HCT116 (cell line): ENCODE data around the gene ATP13A3. TPM values are rescaled to one million over a fixed set of nuclear protein-coding genes. Genes with fewer than 3 reads are reported as not detected.
"Not testable (repeated sequence)": the region's sequence is repeated elsewhere in the genome, so short reads cannot be mapped to it uniquely, and the experiment has no call there.

Experiments
- ATAC-seq: fragments of 200-7000 bp; cut with Tn5 transposase; 2 replicates; pipeline ENCODE4 v1.9.1; 2020; ENCODE audit warnings: mild to moderate bottlenecking, moderate library complexity
- BruUV-seq: library from RNA; stranded (reverse); fragments of 400-500 nt; replicated peaks from 2 replicates; lab custom pipeline; 2021; lab: Mats Ljungman, UMichigan
- CTCF ChIA-PET: fragments of 300-600 bp; sonication (Branson Sonifier 250); formaldehyde crosslinking; loops from one replicate; lab custom pipeline; 2021; ENCODE audit warnings: antibody characterized with exemption; lab: Charles Lee
- POLR2A ChIA-PET: fragments of 300-600, 350-600 bp; sonication (Branson Sonifier 250); formaldehyde crosslinking; loops from one replicate; lab custom pipeline; 2021; ENCODE audit warnings: antibody characterized with exemption; lab: Charles Lee
- RAD21 ChIA-PET, 2 experiments: fragments of 300-600 bp; sonication (Branson Sonifier 250); formaldehyde crosslinking; loops; one replicate each; lab custom pipeline; 2023; ENCODE audit warnings: low total read pairs in 2 of 2; ENCODE audit not compliant: uncharacterized antibody in 2 of 2, unreplicated experiment in 2 of 2, low non-redundant PET in 1 of 2; lab: Charles Lee
- DNase-seq: peaks from one replicate; pipeline ENCODE4 v3.0.0-alpha.2; 2010; ENCODE audit warnings: low read depth, low spot score
- H2AFZ ChIP-seq: fragments of 200-600 bp; shearing (Covaris generic), sonication (generic); 2 replicates; pipeline ENCODE4 v1.6.1; 2017; ENCODE audit warnings: low read depth, mixed run types, mixed read lengths, antibody characterized with exemption, low read length; ENCODE audit not compliant: poor library complexity, severe bottlenecking
- H3K27ac ChIP-seq: 2 replicates; pipeline ENCODE4 v1.5.1; 2012; ENCODE audit warnings: low read depth, low read length
- H3K27me3 ChIP-seq: fragments of 200-600 bp; sonication (generic); 2 replicates; pipeline ENCODE4 v1.6.1; 2016; ENCODE audit warnings: mixed run types, low read length, mixed read lengths; ENCODE audit not compliant: insufficient read depth
- H3K36me3 ChIP-seq, 2 experiments: fragments of 200-500 bp in 1 of 2; fragments of 200-600 bp in 1 of 2; sonication (Bioruptor generic) in 1 of 2; sonication (generic) in 1 of 2; 2 replicates each; pipeline versions ENCODE4 v1.5.1 to v1.6.1; 2014 to 2016; ENCODE audit warnings: low read length in 2 of 2, inconsistent platforms in 1 of 2, mixed read lengths in 1 of 2, mixed run types in 1 of 2; ENCODE audit not compliant: insufficient read depth in 2 of 2, control insufficient read depth in 1 of 2
- H3K4me1 ChIP-seq, 2 experiments: fragments of 200-600 bp in 1 of 2; sonication (generic) in 1 of 2; 2 replicates each; pipeline versions ENCODE4 v1.5.1 to v1.6.1; 2012 to 2017; ENCODE audit warnings: low read length in 2 of 2, inconsistent platforms in 1 of 2, mild to moderate bottlenecking in 1 of 2, mixed read lengths in 1 of 2, mixed run types in 1 of 2, moderate library complexity in 1 of 2; ENCODE audit not compliant: insufficient read depth in 2 of 2, control insufficient read depth in 1 of 2
- H3K4me2 ChIP-seq: fragments of 200-600 bp; sonication (generic); 2 replicates; pipeline ENCODE4 v1.6.1; 2017; ENCODE audit warnings: mixed run types, low read length, mixed read lengths
- H3K4me3 ChIP-seq, 2 experiments: fragments of 200-600 bp in 1 of 2; sonication (generic) in 1 of 2; replicated peaks in 1 of 2; 2 replicates each; pipeline ENCODE4 v1.5.1; 2011 to 2016; ENCODE audit warnings: low read length in 2 of 2, control low read depth in 1 of 2, low read depth in 1 of 2, mild to moderate bottlenecking in 1 of 2, mixed read lengths in 1 of 2, mixed run types in 1 of 2
- H3K79me2 ChIP-seq: fragments of 200-600 bp; sonication (generic); 2 replicates; pipeline ENCODE4 v1.6.1; 2017; ENCODE audit warnings: mild to moderate bottlenecking, mixed run types, low read length, moderate library complexity, mixed read lengths; ENCODE audit not compliant: insufficient read depth
- H3K9ac ChIP-seq: fragments of 200-600 bp; sonication (generic); 2 replicates; pipeline ENCODE4 v1.6.1; 2016; ENCODE audit warnings: low read length, mixed read lengths
- H3K9me2 ChIP-seq: fragments of 200-600 bp; sonication (generic), shearing (Covaris generic); 2 replicates; pipeline ENCODE4 v1.6.1; 2017; ENCODE audit warnings: mixed run types, mild to moderate bottlenecking, moderate library complexity; ENCODE audit not compliant: insufficient read depth
- H3K9me3 ChIP-seq, 2 experiments: fragments of 200-500 bp in 1 of 2; fragments of 200-600 bp in 1 of 2; sonication (Bioruptor generic) in 1 of 2; sonication (generic) in 1 of 2; 2 replicates each; pipeline ENCODE4 v1.6.1; 2014 to 2017; ENCODE audit warnings: low read length in 2 of 2, mixed read lengths in 2 of 2, inconsistent platforms in 1 of 2, low read depth in 1 of 2, mild to moderate bottlenecking in 1 of 2, mixed run types in 1 of 2, moderate library complexity in 1 of 2; ENCODE audit not compliant: control insufficient read depth in 1 of 2, insufficient read depth in 1 of 2
- H4K20me1 ChIP-seq: fragments of 200-600 bp; sonication (generic), shearing (Covaris generic); 2 replicates; pipeline ENCODE4 v1.6.1; 2017; ENCODE audit warnings: mixed run types, mild to moderate bottlenecking, moderate library complexity; ENCODE audit not compliant: insufficient read depth
- EZH2 ChIP-seq: fragments of 200-600 bp; sonication (generic); IDR thresholded peaks from 2 replicates; pipeline ENCODE4 v1.6.1; 2017; ENCODE audit warnings: antibody characterized with exemption, mixed run types
- EZH2phosphoT487 ChIP-seq: fragments of 200-600 bp; IDR thresholded peaks from 2 replicates; pipeline ENCODE4 v1.6.1; 2018; ENCODE audit warnings: antibody characterized with exemption, borderline replicate concordance
- JUND ChIP-seq: IDR thresholded peaks from 2 replicates; pipeline ENCODE4 v1.6.1; 2012
- POLR2AphosphoS5 ChIP-seq: IDR thresholded peaks from 2 replicates; pipeline ENCODE4 v1.6.1; 2011; ENCODE audit warnings: mild to moderate bottlenecking, low read depth, low read length, moderate library complexity
- RAD21 ChIP-seq: IDR thresholded peaks from 2 replicates; pipeline ENCODE4 v1.6.1; 2012; ENCODE audit warnings: low read depth, mild to moderate bottlenecking
- SIN3A ChIP-seq: IDR thresholded peaks from 2 replicates; pipeline ENCODE4 v1.6.1; 2012; ENCODE audit warnings: low read depth
- YY1 ChIP-seq: IDR thresholded peaks from 2 replicates; pipeline ENCODE4 v1.6.1; 2011; ENCODE audit warnings: low read length, low read depth, moderate library complexity, mild to moderate bottlenecking; ENCODE audit not compliant: insufficient replicate concordance; ENCODE audit errors: extremely low read depth
- ZFX ChIP-seq: fragments of 450-650 bp; IDR thresholded peaks from 2 replicates; pipeline ENCODE4 v1.6.1; 2017
- ZNF274 ChIP-seq: fragments of 200-500 bp; sonication (Bioruptor generic); IDR thresholded peaks from 2 replicates; pipeline ENCODE4 v1.6.1; 2014; ENCODE audit warnings: mild to moderate bottlenecking, low read depth, low read length, inconsistent platforms
- intact Hi-C: fragments of 100-400 bp; cut with micrococcal nuclease; formaldehyde crosslinking; loops from 2 replicates; pipeline ENCODE4 v1.10.0; 2022
- total RNA-seq: library from RNA; stranded (reverse); gene quantifications from one replicate; pipeline ENCODE4 v1.2.1, GENCODE V29; 2021; ENCODE audit not compliant: unreplicated experiment
- TF ChIP-seq, protein P1 (sequence below), 3 experiments: fragments of 200-600 bp in 1 of 3; sonication (generic) in 1 of 3; IDR thresholded peaks in 2 of 3; conservative IDR thresholded peaks in 1 of 3; 2 replicates each; pipeline ENCODE4 v1.5.1; 2012 to 2017; ENCODE audit warnings: low read depth in 2 of 3, low read length in 2 of 3, antibody characterized with exemption in 1 of 3, borderline replicate concordance in 1 of 3, control low read depth in 1 of 3, mild to moderate bottlenecking in 1 of 3, mixed read lengths in 1 of 3, mixed run types in 1 of 3, moderate library complexity in 1 of 3; ENCODE audit not compliant: insufficient read depth in 1 of 3
- TF ChIP-seq, protein P2 (sequence below): IDR thresholded peaks from 2 replicates; pipeline ENCODE4 v1.6.1; 2012

The ATP13A3 gene
- total RNA-seq, 1 experiment from 2014 or later: 139 TPM

- POLR2A ChIA-PET: interaction anchor here (0.6 kb wide), 1 partner anchor 45 kb away, joined by 4 read pairs; no protein-coding TSS in a partner anchor
- H3K36me3 ChIP-seq, H3K4me1 ChIP-seq, H3K9me3 ChIP-seq, H3K27me3 ChIP-seq, H2AFZ ChIP-seq, H3K9me2 ChIP-seq, H3K9ac ChIP-seq, CTCF ChIA-PET, H3K79me2 ChIP-seq, DNase-seq, RAD21 ChIA-PET, H3K27ac ChIP-seq, H3K4me3 ChIP-seq, intact Hi-C loops, BruUV-seq, H3K4me2 ChIP-seq, H4K20me1 ChIP-seq: not testable (repeated sequence)
- TF ChIP-seq, protein P1, sequence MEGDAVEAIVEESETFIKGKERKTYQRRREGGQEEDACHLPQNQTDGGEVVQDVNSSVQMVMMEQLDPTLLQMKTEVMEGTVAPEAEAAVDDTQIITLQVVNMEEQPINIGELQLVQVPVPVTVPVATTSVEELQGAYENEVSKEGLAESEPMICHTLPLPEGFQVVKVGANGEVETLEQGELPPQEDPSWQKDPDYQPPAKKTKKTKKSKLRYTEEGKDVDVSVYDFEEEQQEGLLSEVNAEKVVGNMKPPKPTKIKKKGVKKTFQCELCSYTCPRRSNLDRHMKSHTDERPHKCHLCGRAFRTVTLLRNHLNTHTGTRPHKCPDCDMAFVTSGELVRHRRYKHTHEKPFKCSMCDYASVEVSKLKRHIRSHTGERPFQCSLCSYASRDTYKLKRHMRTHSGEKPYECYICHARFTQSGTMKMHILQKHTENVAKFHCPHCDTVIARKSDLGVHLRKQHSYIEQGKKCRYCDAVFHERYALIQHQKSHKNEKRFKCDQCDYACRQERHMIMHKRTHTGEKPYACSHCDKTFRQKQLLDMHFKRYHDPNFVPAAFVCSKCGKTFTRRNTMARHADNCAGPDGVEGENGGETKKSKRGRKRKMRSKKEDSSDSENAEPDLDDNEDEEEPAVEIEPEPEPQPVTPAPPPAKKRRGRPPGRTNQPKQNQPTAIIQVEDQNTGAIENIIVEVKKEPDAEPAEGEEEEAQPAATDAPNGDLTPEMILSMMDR (IDR thresholded peaks at IDR 0.05 in 2 of 3, conservative IDR thresholded peaks at IDR 0.05 in 1 of 3; ENCODE audit: borderline replicate concordance in 1 of 3, insufficient read depth in 1 of 3, low read depth in 2 of 3, low read length in 2 of 3): peak in 1 of 3 experiments; percentile 42; a peak in 2 of 6 replicates
- ATAC-seq: peak; percentile 75
These were observed 33.4 kb upstream of the ATP13A3 start for GRCh38 chr3:194520201-194520600.

DNA sequence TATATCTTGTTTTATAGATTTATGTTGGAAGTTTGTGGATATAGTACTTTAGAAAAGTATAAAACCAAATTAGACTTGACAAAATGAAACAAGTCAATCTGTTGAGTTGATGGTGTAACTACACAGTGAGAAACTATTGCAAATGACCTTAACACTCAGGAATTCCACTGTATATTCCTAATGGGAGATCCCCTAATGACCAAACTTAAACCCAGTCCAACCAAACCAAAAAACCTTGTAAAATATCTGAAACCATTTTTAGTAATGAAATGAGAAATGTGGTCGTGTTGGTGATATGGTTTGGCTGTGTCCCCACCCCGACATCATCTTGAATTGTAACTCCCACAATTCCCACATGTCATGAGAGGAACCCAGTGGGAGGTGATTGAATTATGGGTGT lies 31.9 kb upstream of the ATP13A3 start:
- no peaks in the 10 kb centered on the region for H4K20me1 ChIP-seq
- H3K79me2 ChIP-seq: no peaks in the 10 kb centered on the region
- H3K4me3 ChIP-seq: no peak overlapping the region
- DNase-seq (no peak), ATAC-seq (no peak)
- RAD21 ChIA-PET: no interaction called here
- H3K36me3 ChIP-seq: no peaks in the 10 kb centered on the region
- H3K9me3 ChIP-seq: no peaks in the 10 kb centered on the region
- no peak overlapping the region for H3K27ac ChIP-seq
- intact Hi-C loops: no loop called here
- no peak overlapping the region for H2AFZ ChIP-seq
- H3K9me2 ChIP-seq: no peaks in the 10 kb centered on the region
- no peak overlapping the region for H3K4me2 ChIP-seq
- H3K27me3 ChIP-seq: no peaks in the 10 kb centered on the region
- H3K9ac ChIP-seq: no peak overlapping the region
- no TSS peak for BruUV-seq
- POLR2A ChIA-PET: no interaction called here
- CTCF ChIA-PET: no interaction called here
- H3K4me1 ChIP-seq: peaks cover 0 to 4% of the 10 kb centered on the region in 2 experiments; a peak in 1 of 4 replicates
- TF ChIP-seq, protein P1 (IDR thresholded peaks at IDR 0.05 in 2 of 3, conservative IDR thresholded peaks at IDR 0.05 in 1 of 3; ENCODE audit: borderline replicate concordance in 1 of 3, insufficient read depth in 1 of 3, low read depth in 2 of 3, low read length in 2 of 3): no peak
- TF ChIP-seq ZFX: no peak
- TF ChIP-seq EZH2: no peak
- no peak for TF ChIP-seq POLR2AphosphoS5
- TF ChIP-seq SIN3A: no peak
- TF ChIP-seq RAD21: no peak
- TF ChIP-seq ZNF274: no peak
- TF ChIP-seq YY1: no peak
- no peak for TF ChIP-seq EZH2phosphoT487
- TF ChIP-seq, protein P2, sequence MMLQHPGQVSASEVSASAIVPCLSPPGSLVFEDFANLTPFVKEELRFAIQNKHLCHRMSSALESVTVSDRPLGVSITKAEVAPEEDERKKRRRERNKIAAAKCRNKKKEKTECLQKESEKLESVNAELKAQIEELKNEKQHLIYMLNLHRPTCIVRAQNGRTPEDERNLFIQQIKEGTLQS: no peak
- no peak for TF ChIP-seq JUND
